NCI-H345 (cell line): ENCODE results near the gene PAFAH1B2.
"Not testable (repeated sequence)": the region's sequence is repeated elsewhere in the genome, so short reads cannot be mapped to it uniquely, and the experiment has no call there.

Experiments
- DNase-seq: peaks from one replicate; lab custom pipeline; 2025; lab: John Stamatoyannopoulos, UW

The PAFAH1B2 gene

GRCh38 chr11:117127171-117127901 lies 16.8 kb upstream of the PAFAH1B2 start:
- peak; percentile 27 for DNase-seq

GRCh38 chr11:117128289-117128688 lies 15.8 kb upstream of the PAFAH1B2 start:
- DNase-seq = no peak

GRCh38 chr11:117130396-117130795 lies 13.7 kb upstream of the PAFAH1B2 start:
- DNase-seq = not testable (repeated sequence)

GRCh38 chr11:117130879-117131278 lies 13.2 kb upstream of the PAFAH1B2 start:
- DNase-seq = no peak

GRCh38 chr11:117134431-117134830 lies 9.7 kb upstream of the PAFAH1B2 start:
- no peak for DNase-seq

- not testable (repeated sequence) for DNase-seq
Observed at GRCh38 chr11:117134979-117135378, 9.1 kb upstream of the PAFAH1B2 start.

- not testable (repeated sequence) for DNase-seq
Observed at GRCh38 chr11:117137223-117138086, 6.6 kb upstream of the PAFAH1B2 start.

- peak; percentile 45 for DNase-seq
Observed at GRCh38 chr11:117143390-117143789, 697 bp upstream of the PAFAH1B2 start.

GRCh38 chr11:117144477-117145392 lies 648 bp downstream of the PAFAH1B2 start:
- peak; percentile 62 for DNase-seq

- no peak for DNase-seq
Observed at GRCh38 chr11:117145393-117145761, 1.3 kb downstream of the PAFAH1B2 start.

GRCh38 chr11:117146521-117146920 lies 2.4 kb downstream of the PAFAH1B2 start:
- DNase-seq = no peak

GRCh38 chr11:117152066-117152465 lies 8.0 kb downstream of the PAFAH1B2 start:
- no peak for DNase-seq

- DNase-seq = no peak
Observed at GRCh38 chr11:117154468-117154867, 10.4 kb downstream of the PAFAH1B2 start.

- DNase-seq = no peak
Observed at GRCh38 chr11:117157507-117157906, 13.4 kb downstream of the PAFAH1B2 start.

- DNase-seq = no peak
Observed at GRCh38 chr11:117159892-117160291, 15.8 kb downstream of the PAFAH1B2 start.

- DNase-seq = no peak
Observed at GRCh38 chr11:117160826-117161225, 16.7 kb downstream of the PAFAH1B2 start.

GRCh38 chr11:117166491-117166890 lies 22.4 kb downstream of the PAFAH1B2 start:
- no peak for DNase-seq

GRCh38 chr11:117169736-117170135 lies 25.6 kb downstream of the PAFAH1B2 start:
- DNase-seq = no peak

GRCh38 chr11:117170210-117170609 lies 26.1 kb downstream of the PAFAH1B2 start:
- no peak for DNase-seq

GRCh38 chr11:117171007-117171403 lies 26.9 kb downstream of the PAFAH1B2 start:
- no peak for DNase-seq

- no peak for DNase-seq
Observed at GRCh38 chr11:117171404-117172061, 27.4 kb downstream of the PAFAH1B2 start.
